B cell (primary cell): Measurements from ENCODE around the gene ADRM1. TPM values are rescaled to one million over a fixed set of nuclear protein-coding genes. Genes with fewer than 3 reads are reported as not detected.

Source experiments
- ATAC-seq: fragments of 200-7000 bp; cut with Tn5 transposase; one replicate; pipeline ENCODE4 v1.10.0; 2021; ENCODE audit warnings: low read depth, mild to moderate bottlenecking, moderate number of reproducible peaks, moderate library complexity
- CTCF ChIA-PET: fragments of 350-600 bp; sonication (Branson Sonifier 250); formaldehyde crosslinking; loops from one replicate; lab custom pipeline; 2021; ENCODE audit warnings: antibody characterized with exemption, inconsistent platforms; lab: Charles Lee
- POLR2A ChIA-PET: fragments of 350-600 bp; sonication (Branson Sonifier 250); formaldehyde crosslinking; loops from one replicate; lab custom pipeline; 2021; ENCODE audit warnings: antibody characterized with exemption; lab: Charles Lee
- DNase-seq: peaks from one replicate; pipeline ENCODE4 v3.0.0; 2013
- H2AFZ ChIP-seq: 2 replicates; pipeline ENCODE4 v1.6.1; 2012; ENCODE audit warnings: mild to moderate bottlenecking, low read depth, low read length; ENCODE audit not compliant: insufficient read depth, poor library complexity, severe bottlenecking
- H3K27ac ChIP-seq, 2 donors: 1 replicate in 1 of 2; 2 replicates in 1 of 2; pipeline ENCODE4 v1.5.1; 2012 to 2013; ENCODE audit warnings: low read length in 2 of 2, mild to moderate bottlenecking in 2 of 2, moderate library complexity in 1 of 2
- H3K27me3 ChIP-seq, 4 experiments: fragments of 200-600 bp in 1 of 4; sonication (generic) in 1 of 4; replicated peaks in 1 of 4; 1 replicate in 2 of 4; 2 replicates in 2 of 4; pipeline versions ENCODE4 v1.6.1 to v1.7.0; 2013 to 2016; ENCODE audit warnings: low read length in 3 of 4, mild to moderate bottlenecking in 2 of 4, mixed read lengths in 1 of 4, moderate library complexity in 1 of 4; ENCODE audit not compliant: insufficient read depth in 4 of 4, control insufficient read depth in 3 of 4; ENCODE audit errors: control extremely low read depth in 1 of 4
- H3K36me3 ChIP-seq, 2 experiments: replicated peaks in 1 of 2; 1 replicate in 1 of 2; 2 replicates in 1 of 2; pipeline versions ENCODE4 v1.6.1 to v1.7.1; 2013; ENCODE audit warnings: low read length in 1 of 2; ENCODE audit not compliant: insufficient read depth in 2 of 2, control insufficient read depth in 1 of 2; ENCODE audit errors: control extremely low read depth in 1 of 2, extremely low read depth in 1 of 2
- H3K4me1 ChIP-seq, 2 donors: fragments of 200-600 bp in 1 of 2; sonication (generic) in 1 of 2; 1 replicate in 1 of 2; 2 replicates in 1 of 2; pipeline versions ENCODE4 v1.5.1 to v1.6.1; 2013 to 2017; ENCODE audit warnings: low read length in 2 of 2; ENCODE audit not compliant: control insufficient read depth in 2 of 2, insufficient read depth in 2 of 2
- H3K4me2 ChIP-seq: replicated peaks from 2 replicates; pipeline ENCODE3; 2012; ENCODE audit warnings: mild to moderate bottlenecking, low read depth, low read length; ENCODE audit not compliant: poor library complexity, severe bottlenecking
- H3K4me3 ChIP-seq, 5 experiments: fragments of 200-600 bp in 1 of 5; sonication (generic) in 1 of 5; 1 replicate in 3 of 5; 2 replicates in 2 of 5; pipeline versions ENCODE4 v1.5.1 to v1.7.0; 2011 to 2016; ENCODE audit warnings: low read length in 4 of 5, mild to moderate bottlenecking in 4 of 5, low read depth in 2 of 5, control low read depth in 1 of 5, moderate library complexity in 1 of 5; ENCODE audit not compliant: insufficient read depth in 1 of 5; ENCODE audit errors: control extremely low read depth in 1 of 5, extremely low read depth in 1 of 5
- H3K79me2 ChIP-seq: fragments of 200-600 bp; sonication (generic); one replicate; pipeline ENCODE4 v1.6.0; 2016; ENCODE audit warnings: low read length; ENCODE audit not compliant: control insufficient read depth, insufficient read depth
- H3K9ac ChIP-seq: fragments of 200-600 bp; sonication (generic); 2 replicates; pipeline ENCODE4 v1.6.1; 2017; ENCODE audit warnings: mild to moderate bottlenecking, low read length, moderate library complexity
- H3K9me3 ChIP-seq, 3 donors: one replicate each; pipeline versions ENCODE4 v1.6.1 to v1.7.1; 2013; ENCODE audit warnings: low read length in 2 of 3; ENCODE audit not compliant: control insufficient read depth in 2 of 3, insufficient read depth in 1 of 3; ENCODE audit errors: control extremely low read depth in 1 of 3
- H4K20me1 ChIP-seq: 2 replicates; pipeline ENCODE4 v1.6.0; 2012; ENCODE audit warnings: mild to moderate bottlenecking, low read length; ENCODE audit not compliant: insufficient read depth, control insufficient read depth, poor library complexity, severe bottlenecking
- H3K27ac Mint-ChIP-seq: one replicate; pipeline ENCODE4 v1.8.0; 2021; ENCODE audit warnings: mixed read lengths
- H3K27me3 Mint-ChIP-seq: one replicate; pipeline ENCODE4 v1.8.0; 2021; ENCODE audit warnings: mixed read lengths
- H3K4me1 Mint-ChIP-seq: one replicate; pipeline ENCODE4 v1.8.0; 2021; ENCODE audit warnings: mixed read lengths
- H3K4me3 Mint-ChIP-seq: one replicate; pipeline ENCODE4 v1.8.0; 2021; ENCODE audit warnings: mixed read lengths
- H3K9me3 Mint-ChIP-seq: one replicate; pipeline ENCODE4 v1.8.0; 2022; ENCODE audit warnings: mixed read lengths; ENCODE audit not compliant: insufficient read depth
- EZH2 ChIP-seq: IDR thresholded peaks from 2 replicates; pipeline ENCODE4 v1.6.1; 2012; ENCODE audit warnings: borderline replicate concordance, low read depth, mild to moderate bottlenecking, moderate library complexity, low read length; ENCODE audit not compliant: insufficient read depth, poor library complexity, severe bottlenecking
- WGBS: methylation state at CpG from one replicate; pipeline ENCODE4 v1.1.5; 2013; ENCODE audit warnings: missing lambda C conversion rate; ENCODE audit not compliant: insufficient coverage; 5-methylcytosine and 5-hydroxymethylcytosine counted together
- intact Hi-C: fragments of 100-400 bp; cut with micrococcal nuclease; formaldehyde crosslinking; loops from one replicate; pipeline ENCODE4 v1.10.0; 2022
- polyA plus RNA-seq: library from polyadenylated mRNA; depleted of rRNA; stranded (reverse); fragments of >200 nt; gene quantifications from 2 replicates; pipeline ENCODE4 v1.2.3, GENCODE V29; 2012
- total RNA-seq, 2 donors: library from RNA; stranded (reverse); fragments of 120-200 nt in 1 of 2; gene quantifications; 1 replicate in 1 of 2; 2 replicates in 1 of 2; pipeline versions ENCODE4 v1.2.3 to v1.2.4, GENCODE V29; 2013 to 2022
- TF ChIP-seq, protein P1 (sequence below): fragments of 200-600 bp; IDR thresholded peaks from one replicate; pipeline ENCODE4 v1.8.0; 2022; ENCODE audit warnings: antibody characterized with exemption, mild to moderate bottlenecking

ADRM1 gene
- total and polyA plus RNA-seq, 2 donors (not counting 1 experiment from before 2014, with no cell fraction given), result 73.9 to 87.2 TPM

DNA sequence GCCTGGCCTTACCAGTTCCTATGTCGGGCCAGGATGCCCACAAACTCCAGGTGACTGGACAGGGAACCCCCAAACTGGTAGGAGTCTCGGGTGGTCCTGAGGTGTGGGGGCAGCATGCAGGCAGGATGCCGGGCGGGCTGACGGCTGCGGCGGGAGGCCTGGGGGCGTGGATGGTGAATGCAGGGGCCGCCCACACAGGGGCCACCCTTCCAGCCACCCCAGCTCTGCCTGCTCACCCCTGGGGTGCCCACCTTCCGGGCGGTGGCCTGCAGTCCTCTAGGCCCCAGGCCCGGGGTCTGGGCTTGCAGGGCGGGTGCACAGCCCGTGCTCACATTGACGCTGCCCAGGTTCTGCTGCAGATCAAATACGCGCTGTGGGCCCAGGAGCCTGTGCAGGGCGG, 8.4 kb downstream of the ADRM1 start:
- Mint-ChIP-seq H3K4me1 (no peaks in the 10 kb centered on the region), H3K27me3 (no peaks in the 10 kb centered on the region), H3K4me3 (no peak overlapping the region), H3K27ac (no peak overlapping the region), H3K9me3 (no peaks in the 10 kb centered on the region)
- Histone ChIP-seq H3K9me3 (no peaks in the 10 kb centered on the region), H3K4me3 (no peak overlapping the region), H3K36me3 (peaks cover 0 to 37% of the 10 kb centered on the region in 2 experiments), H2AFZ (no peak overlapping the region), H3K4me2 (no peak overlapping the region), H3K27ac (no peak overlapping the region), H3K4me1 (no peaks in the 10 kb centered on the region), H3K79me2 (peaks cover 1% of the 10 kb centered on the region), H4K20me1 (peaks cover 24% of the 10 kb centered on the region), H3K27me3 (no peaks in the 10 kb centered on the region), H3K9ac (no peak overlapping the region)
- ATAC-seq (no peak), DNase-seq (no peak)
- TF ChIP-seq, protein P1, sequence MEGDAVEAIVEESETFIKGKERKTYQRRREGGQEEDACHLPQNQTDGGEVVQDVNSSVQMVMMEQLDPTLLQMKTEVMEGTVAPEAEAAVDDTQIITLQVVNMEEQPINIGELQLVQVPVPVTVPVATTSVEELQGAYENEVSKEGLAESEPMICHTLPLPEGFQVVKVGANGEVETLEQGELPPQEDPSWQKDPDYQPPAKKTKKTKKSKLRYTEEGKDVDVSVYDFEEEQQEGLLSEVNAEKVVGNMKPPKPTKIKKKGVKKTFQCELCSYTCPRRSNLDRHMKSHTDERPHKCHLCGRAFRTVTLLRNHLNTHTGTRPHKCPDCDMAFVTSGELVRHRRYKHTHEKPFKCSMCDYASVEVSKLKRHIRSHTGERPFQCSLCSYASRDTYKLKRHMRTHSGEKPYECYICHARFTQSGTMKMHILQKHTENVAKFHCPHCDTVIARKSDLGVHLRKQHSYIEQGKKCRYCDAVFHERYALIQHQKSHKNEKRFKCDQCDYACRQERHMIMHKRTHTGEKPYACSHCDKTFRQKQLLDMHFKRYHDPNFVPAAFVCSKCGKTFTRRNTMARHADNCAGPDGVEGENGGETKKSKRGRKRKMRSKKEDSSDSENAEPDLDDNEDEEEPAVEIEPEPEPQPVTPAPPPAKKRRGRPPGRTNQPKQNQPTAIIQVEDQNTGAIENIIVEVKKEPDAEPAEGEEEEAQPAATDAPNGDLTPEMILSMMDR, result no peak
- no peak for TF ChIP-seq EZH2
- POLR2A ChIA-PET, result no interaction called here
- 95% methylated on average over 18 of the region's 18 CpGs for WGBS
- CTCF ChIA-PET, result interaction anchor here (0.9 kb wide), 1 partner anchor 72 kb away, joined by 3 read pairs; no protein-coding TSS in a partner anchor
- intact Hi-C loops, result no loop called here

DNA sequence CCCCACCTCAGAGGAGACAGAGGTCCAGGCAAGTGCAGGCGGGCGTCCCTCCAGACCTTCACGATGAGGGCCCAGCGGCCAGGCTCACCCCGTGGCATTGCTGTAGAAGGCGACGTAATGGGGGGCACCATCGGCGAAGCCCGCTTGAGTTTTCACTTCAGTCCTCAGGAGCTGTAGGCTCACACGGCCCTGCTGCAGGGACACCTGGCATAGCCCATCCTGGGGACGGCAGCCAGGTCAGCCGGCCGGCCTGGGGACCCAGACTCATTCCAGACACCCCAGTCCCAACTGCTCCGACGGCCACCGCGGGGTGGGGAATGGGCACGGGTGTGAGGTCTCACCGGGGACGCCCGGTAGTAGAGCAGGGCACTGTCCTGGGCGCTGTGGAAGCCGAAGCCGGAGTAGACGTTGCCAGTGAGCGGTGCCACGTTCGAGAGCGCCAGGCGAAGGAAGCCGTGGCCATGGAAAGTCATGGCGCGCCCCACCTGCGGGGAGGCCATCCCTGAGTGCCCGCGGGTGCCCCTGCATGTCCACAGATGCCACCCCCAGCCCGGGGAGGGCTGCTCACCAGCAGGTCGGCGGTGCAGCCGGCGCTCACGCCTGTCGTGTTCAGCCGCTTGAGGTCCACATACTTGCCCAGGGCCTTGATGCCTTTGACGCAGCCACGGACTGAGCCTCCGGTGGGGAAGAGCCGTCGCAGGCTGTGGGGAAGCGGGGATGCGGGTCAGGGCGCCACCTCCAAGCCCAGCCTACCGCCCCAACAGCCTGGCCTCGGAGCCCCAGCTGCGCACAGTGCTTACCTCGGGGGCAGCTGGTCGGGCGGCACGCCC, 9.2 kb downstream of the ADRM1 start:
- CTCF ChIA-PET, result no interaction called here
- H3K4me3 ChIP-seq, result no peak overlapping the region
- H3K36me3 ChIP-seq, result peaks cover 0 to 32% of the 10 kb centered on the region in 2 experiments
- no peak for DNase-seq
- H2AFZ ChIP-seq, result no peak overlapping the region
- 92% methylated on average over 57 of the region's 60 CpGs for WGBS
- no peaks in the 10 kb centered on the region for H3K4me1 ChIP-seq
- H3K27ac ChIP-seq, result no peak overlapping the region
- Mint-ChIP-seq H3K9me3 (no peaks in the 10 kb centered on the region), H3K27me3 (no peaks in the 10 kb centered on the region), H3K27ac (no peak overlapping the region), H3K4me3 (no peak overlapping the region), H3K4me1 (no peaks in the 10 kb centered on the region)
- H3K4me2 ChIP-seq, result no peak overlapping the region
- H3K79me2 ChIP-seq, result no peaks in the 10 kb centered on the region
- no peak for ATAC-seq
- H3K9ac ChIP-seq, result no peak overlapping the region
- peaks cover 16% of the 10 kb centered on the region for H4K20me1 ChIP-seq
- no peaks in the 10 kb centered on the region for H3K9me3 ChIP-seq
- no peak for TF ChIP-seq EZH2
- TF ChIP-seq, protein P1, result no peak
- intact Hi-C loops, result no loop called here
- H3K27me3 ChIP-seq, result no peaks in the 10 kb centered on the region
- POLR2A ChIA-PET, result no interaction called here
